ENCODE measurements around the gene BCAS3.

GRCh38 chr17:61216066-61216465 lies 538.4 kb downstream of the BCAS3 start:
- TF ChIP-seq ZFX (IDR thresholded peaks at IDR 0.05; ENCODE audit: borderline replicate concordance) (no peak), CTCF (IDR thresholded peaks at IDR 0.05) (no peak)
